HepG2 (cell line): Measurements from ENCODE around the gene UQCRHL. TPM values are rescaled to one million over a fixed set of nuclear protein-coding genes. Genes with fewer than 3 reads are reported as not detected.

Experiments used
- BCL6 ChIP-seq: IDR thresholded peaks from 2 replicates; pipeline ENCODE4 v1.6.1; 2016; ENCODE audit warnings: missing genetic modification reagents, missing compliant biosample characterization
- ELF3 ChIP-seq: IDR thresholded peaks from 2 replicates; pipeline ENCODE4 v1.6.1; 2016; ENCODE audit warnings: missing genetic modification reagents, missing compliant biosample characterization
- FIP1L1 ChIP-seq: fragments of 200-400 bp; formaldehyde crosslinking; IDR thresholded peaks from 2 replicates; pipeline ENCODE4 v1.6.1; 2018; ENCODE audit warnings: low read depth, mild to moderate bottlenecking, low read length, moderate library complexity, borderline replicate concordance; ENCODE audit not compliant: insufficient read depth
- KLF6 ChIP-seq: IDR thresholded peaks from 2 replicates; pipeline ENCODE4 v1.8.0; 2016; ENCODE audit warnings: missing biosample characterization, missing genetic modification reagents
- KLF9 ChIP-seq: IDR thresholded peaks from 2 replicates; pipeline ENCODE4 v1.6.1; 2016; ENCODE audit warnings: low read depth
- PRPF4 ChIP-seq: fragments of 200-400 bp; formaldehyde crosslinking; IDR thresholded peaks from 2 replicates; pipeline ENCODE4 v1.6.1; 2016; ENCODE audit warnings: low read length, low read depth; ENCODE audit not compliant: poor library complexity, severe bottlenecking
- SAFB2 ChIP-seq: sonication (generic); formaldehyde crosslinking; IDR thresholded peaks from 2 replicates; pipeline ENCODE4 v1.5.1; 2020; ENCODE audit warnings: missing genetic modification reagents, low read depth, mild to moderate bottlenecking, borderline replicate concordance
- SIX1 ChIP-seq: sonication (generic); formaldehyde crosslinking; IDR thresholded peaks from 2 replicates; pipeline ENCODE4 v1.4.0; 2020; ENCODE audit warnings: missing genetic modification reagents, borderline replicate concordance
- SNRNP70 ChIP-seq: fragments of 200-400 bp; formaldehyde crosslinking; IDR thresholded peaks from 2 replicates; pipeline ENCODE4 v1.6.1; 2017; ENCODE audit warnings: mild to moderate bottlenecking, low read depth, low read length, moderate library complexity
- XBP1 ChIP-seq: sonication (generic); formaldehyde crosslinking; IDR thresholded peaks from 2 replicates; pipeline ENCODE4 v1.5.0; 2020; ENCODE audit warnings: missing genetic modification reagents
- ZBTB3 ChIP-seq: sonication (generic); formaldehyde crosslinking; IDR thresholded peaks from 2 replicates; pipeline ENCODE4 v1.4.0; 2020; ENCODE audit warnings: low read depth, mild to moderate bottlenecking, moderate library complexity, missing genetic modification reagents, borderline replicate concordance
- ZFP36 ChIP-seq: fragments of 150-350 bp; IDR thresholded peaks from 2 replicates; pipeline ENCODE4 v1.6.1; 2018; ENCODE audit warnings: borderline replicate concordance, low read length, low read depth; ENCODE audit not compliant: partially characterized antibody
- ZNF501 ChIP-seq: sonication (generic); formaldehyde crosslinking; IDR thresholded peaks from 2 replicates; pipeline ENCODE4 v1.5.1; 2020; ENCODE audit warnings: mild to moderate bottlenecking, moderate library complexity, missing genetic modification reagents
- ZNF567 ChIP-seq: sonication (generic); formaldehyde crosslinking; IDR thresholded peaks from 2 replicates; pipeline ENCODE4 v1.8.1; 2023; ENCODE audit warnings: mild to moderate bottlenecking, missing genetic modification reagents, borderline replicate concordance
- ZNF589 ChIP-seq: sonication (generic); formaldehyde crosslinking; conservative IDR thresholded peaks from 2 replicates; pipeline ENCODE4 v1.8.0; 2022; ENCODE audit warnings: mild to moderate bottlenecking, moderate library complexity, missing genetic modification reagents
- polyA plus RNA-seq, 8 experiments: library from polyadenylated mRNA; depleted of rRNA in 3 of 8; stranded (reverse) in 7 of 8; unstranded in 1 of 8; fragments of >200 nt; fragmentation: Illumina TruSeq in 4 of 8; extraction: Trizol in 4 of 8; gene quantifications; 2 replicates each; pipeline versions ENCODE4 v1.2.1 to v1.2.3, GENCODE V29; 2011 to 2016; ENCODE audit warnings: low read depth in 4 of 8, missing spikeins in 1 of 8, mixed read lengths in 1 of 8; ENCODE audit not compliant: insufficient read depth in 1 of 8
- total RNA-seq, 5 experiments: library from RNA; depleted of rRNA; stranded (reverse); fragments of >200 nt; fragmentation: Illumina TruSeq; extraction: Trizol; gene quantifications; 2 replicates each; pipeline ENCODE4 v1.2.3, GENCODE V29; 2016; ENCODE audit warnings: low read depth in 1 of 5
- TF ChIP-seq, protein P1 (sequence below): sonication (generic); formaldehyde crosslinking; IDR thresholded peaks from 2 replicates; pipeline ENCODE4 v1.5.0; 2020; ENCODE audit warnings: missing genetic modification reagents, mild to moderate bottlenecking, borderline replicate concordance
- TF ChIP-seq, protein P2 (sequence below): sonication (generic); formaldehyde crosslinking; IDR thresholded peaks from 2 replicates; pipeline ENCODE4 v1.4.0; 2020; ENCODE audit warnings: missing genetic modification reagents
- TF ChIP-seq, protein P3 (sequence below): sonication (generic); formaldehyde crosslinking; IDR thresholded peaks from 2 replicates; pipeline ENCODE4 v1.4.0; 2020; ENCODE audit warnings: missing genetic modification reagents
- TF ChIP-seq, protein P4 (sequence below): sonication (generic); formaldehyde crosslinking; IDR thresholded peaks from 2 replicates; pipeline ENCODE4 v1.5.1; 2020; ENCODE audit warnings: mild to moderate bottlenecking, moderate library complexity, missing genetic modification reagents

Gene UQCRHL
- total and polyA plus RNA-seq, 2 of the 13 experiments (the other 11 are each of a cell fraction or from before 2014, with no cell fraction given), result 1.8 to 2.3 TPM

DNA sequence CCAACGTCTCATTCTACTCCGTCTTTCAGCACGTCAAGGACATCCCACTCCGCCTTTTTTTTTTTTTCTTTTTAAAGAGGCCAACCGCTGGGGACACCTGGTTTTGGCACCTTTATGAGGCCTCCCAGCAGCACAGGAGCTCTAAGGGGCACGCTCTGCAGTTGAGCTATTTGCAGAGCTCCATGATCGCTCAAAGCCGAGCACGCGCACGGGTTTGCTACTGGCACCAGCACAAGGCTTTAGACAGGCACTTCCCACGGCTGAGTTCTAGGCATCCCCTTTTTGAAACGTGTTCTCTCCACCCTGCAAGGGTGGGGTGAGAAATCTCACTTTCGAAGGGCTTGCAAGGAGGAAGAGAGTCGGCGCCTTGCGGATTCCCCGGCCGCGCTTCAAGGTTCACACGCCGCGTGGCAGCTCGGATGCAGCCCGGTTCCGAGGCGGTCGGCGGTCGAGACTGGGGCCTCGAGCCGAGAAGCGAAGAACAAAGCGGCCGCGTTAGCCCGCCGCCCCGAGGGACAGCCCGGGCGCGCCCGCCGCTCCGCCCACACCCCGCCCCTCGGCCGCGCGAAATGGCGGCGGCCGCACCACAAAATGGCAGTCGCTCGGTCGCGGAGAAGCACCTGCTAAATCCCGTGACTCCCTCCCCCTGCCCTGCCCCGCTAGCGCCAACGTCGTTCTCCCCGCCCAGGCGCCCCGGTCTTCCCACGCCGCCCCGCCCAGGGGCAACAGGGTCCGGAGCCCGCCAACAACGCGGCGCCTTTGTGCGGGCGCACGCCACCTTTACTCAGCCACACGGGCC is 27.2 kb upstream of the UQCRHL start (continued):
- TF ChIP-seq, protein P1, sequence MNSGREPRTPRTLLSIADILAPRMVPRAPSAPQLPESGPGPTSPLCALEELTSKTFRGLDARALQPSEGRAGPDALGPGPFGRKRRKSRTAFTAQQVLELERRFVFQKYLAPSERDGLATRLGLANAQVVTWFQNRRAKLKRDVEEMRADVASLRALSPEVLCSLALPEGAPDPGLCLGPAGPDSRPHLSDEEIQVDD (CRISPR knock-in tag), result no peak
- TF ChIP-seq KLF6 (CRISPR knock-in tag) (peak; percentile 78; the same call in 1 of the 2 replicates), SIX1 (CRISPR knock-in tag) (no peak), ZBTB3 (CRISPR knock-in tag) (no peak), XBP1 (peak; percentile 76; the same call in 1 of the 2 replicates), SAFB2 (CRISPR knock-in tag) (peak; percentile 39; the same call in 1 of the 2 replicates), SNRNP70 (no peak), ZNF567 (CRISPR knock-in tag) (no peak), FIP1L1 (0 out of 2 replicates have a peak, but pooled peaks have one; percentile 78), ZNF501 (CRISPR knock-in tag) (peak; percentile 77; the same call in 1 of the 2 replicates), BCL6 (CRISPR knock-in tag) (peak; percentile 60), ZFP36 (no peak), ZNF589 (CRISPR knock-in tag) (peak; percentile 90; the same call in 1 of the 2 replicates), PRPF4 (no peak), KLF9 (CRISPR knock-in tag) (no peak), ELF3 (CRISPR knock-in tag) (no peak)
- TF ChIP-seq, protein P2, sequence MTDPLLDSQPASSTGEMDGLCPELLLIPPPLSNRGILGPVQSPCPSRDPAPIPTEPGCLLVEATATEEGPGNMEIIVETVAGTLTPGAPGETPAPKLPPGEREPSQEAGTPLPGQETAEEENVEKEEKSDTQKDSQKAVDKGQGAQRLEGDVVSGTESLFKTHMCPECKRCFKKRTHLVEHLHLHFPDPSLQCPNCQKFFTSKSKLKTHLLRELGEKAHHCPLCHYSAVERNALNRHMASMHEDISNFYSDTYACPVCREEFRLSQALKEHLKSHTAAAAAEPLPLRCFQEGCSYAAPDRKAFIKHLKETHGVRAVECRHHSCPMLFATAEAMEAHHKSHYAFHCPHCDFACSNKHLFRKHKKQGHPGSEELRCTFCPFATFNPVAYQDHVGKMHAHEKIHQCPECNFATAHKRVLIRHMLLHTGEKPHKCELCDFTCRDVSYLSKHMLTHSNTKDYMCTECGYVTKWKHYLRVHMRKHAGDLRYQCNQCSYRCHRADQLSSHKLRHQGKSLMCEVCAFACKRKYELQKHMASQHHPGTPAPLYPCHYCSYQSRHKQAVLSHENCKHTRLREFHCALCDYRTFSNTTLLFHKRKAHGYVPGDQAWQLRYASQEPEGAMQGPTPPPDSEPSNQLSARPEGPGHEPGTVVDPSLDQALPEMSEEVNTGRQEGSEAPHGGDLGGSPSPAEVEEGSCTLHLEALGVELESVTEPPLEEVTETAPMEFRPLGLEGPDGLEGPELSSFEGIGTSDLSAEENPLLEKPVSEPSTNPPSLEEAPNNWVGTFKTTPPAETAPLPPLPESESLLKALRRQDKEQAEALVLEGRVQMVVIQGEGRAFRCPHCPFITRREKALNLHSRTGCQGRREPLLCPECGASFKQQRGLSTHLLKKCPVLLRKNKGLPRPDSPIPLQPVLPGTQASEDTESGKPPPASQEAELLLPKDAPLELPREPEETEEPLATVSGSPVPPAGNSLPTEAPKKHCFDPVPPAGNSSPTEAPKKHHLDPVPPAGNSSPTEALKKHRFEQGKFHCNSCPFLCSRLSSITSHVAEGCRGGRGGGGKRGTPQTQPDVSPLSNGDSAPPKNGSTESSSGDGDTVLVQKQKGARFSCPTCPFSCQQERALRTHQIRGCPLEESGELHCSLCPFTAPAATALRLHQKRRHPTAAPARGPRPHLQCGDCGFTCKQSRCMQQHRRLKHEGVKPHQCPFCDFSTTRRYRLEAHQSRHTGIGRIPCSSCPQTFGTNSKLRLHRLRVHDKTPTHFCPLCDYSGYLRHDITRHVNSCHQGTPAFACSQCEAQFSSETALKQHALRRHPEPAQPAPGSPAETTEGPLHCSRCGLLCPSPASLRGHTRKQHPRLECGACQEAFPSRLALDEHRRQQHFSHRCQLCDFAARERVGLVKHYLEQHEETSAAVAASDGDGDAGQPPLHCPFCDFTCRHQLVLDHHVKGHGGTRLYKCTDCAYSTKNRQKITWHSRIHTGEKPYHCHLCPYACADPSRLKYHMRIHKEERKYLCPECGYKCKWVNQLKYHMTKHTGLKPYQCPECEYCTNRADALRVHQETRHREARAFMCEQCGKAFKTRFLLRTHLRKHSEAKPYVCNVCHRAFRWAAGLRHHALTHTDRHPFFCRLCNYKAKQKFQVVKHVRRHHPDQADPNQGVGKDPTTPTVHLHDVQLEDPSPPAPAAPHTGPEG (CRISPR knock-in tag), result peak; percentile 86
- TF ChIP-seq, protein P3, sequence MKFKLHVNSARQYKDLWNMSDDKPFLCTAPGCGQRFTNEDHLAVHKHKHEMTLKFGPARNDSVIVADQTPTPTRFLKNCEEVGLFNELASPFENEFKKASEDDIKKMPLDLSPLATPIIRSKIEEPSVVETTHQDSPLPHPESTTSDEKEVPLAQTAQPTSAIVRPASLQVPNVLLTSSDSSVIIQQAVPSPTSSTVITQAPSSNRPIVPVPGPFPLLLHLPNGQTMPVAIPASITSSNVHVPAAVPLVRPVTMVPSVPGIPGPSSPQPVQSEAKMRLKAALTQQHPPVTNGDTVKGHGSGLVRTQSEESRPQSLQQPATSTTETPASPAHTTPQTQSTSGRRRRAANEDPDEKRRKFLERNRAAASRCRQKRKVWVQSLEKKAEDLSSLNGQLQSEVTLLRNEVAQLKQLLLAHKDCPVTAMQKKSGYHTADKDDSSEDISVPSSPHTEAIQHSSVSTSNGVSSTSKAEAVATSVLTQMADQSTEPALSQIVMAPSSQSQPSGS (CRISPR knock-in tag), result no peak; the same call in 1 of the 2 replicates
- TF ChIP-seq, protein P4, sequence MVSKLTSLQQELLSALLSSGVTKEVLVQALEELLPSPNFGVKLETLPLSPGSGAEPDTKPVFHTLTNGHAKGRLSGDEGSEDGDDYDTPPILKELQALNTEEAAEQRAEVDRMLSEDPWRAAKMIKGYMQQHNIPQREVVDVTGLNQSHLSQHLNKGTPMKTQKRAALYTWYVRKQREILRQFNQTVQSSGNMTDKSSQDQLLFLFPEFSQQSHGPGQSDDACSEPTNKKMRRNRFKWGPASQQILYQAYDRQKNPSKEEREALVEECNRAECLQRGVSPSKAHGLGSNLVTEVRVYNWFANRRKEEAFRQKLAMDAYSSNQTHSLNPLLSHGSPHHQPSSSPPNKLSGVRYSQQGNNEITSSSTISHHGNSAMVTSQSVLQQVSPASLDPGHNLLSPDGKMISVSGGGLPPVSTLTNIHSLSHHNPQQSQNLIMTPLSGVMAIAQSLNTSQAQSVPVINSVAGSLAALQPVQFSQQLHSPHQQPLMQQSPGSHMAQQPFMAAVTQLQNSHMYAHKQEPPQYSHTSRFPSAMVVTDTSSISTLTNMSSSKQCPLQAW, result peak; percentile 60; the same call in 1 of the 2 replicates
